Gastrocnemius medialis (tissue), 4 donors: Measurements from ENCODE around the gene C11orf21.
"Not testable (repeated sequence)": the region's sequence is repeated elsewhere in the genome, so short reads cannot be mapped to it uniquely, and the experiment has no call there.

Source experiments
- POLR2A ChIP-seq, 2 donors: fragments of 450-650 bp; IDR thresholded peaks; one replicate each; pipeline ENCODE4 v1.6.1; 2017; ENCODE audit warnings: antibody characterized with exemption in 2 of 2, mild to moderate bottlenecking in 2 of 2, moderate library complexity in 2 of 2
- TF ChIP-seq, protein P1 (sequence below), 5 experiments: fragments of 450-650 bp in 3 of 5; fragments of 200-600 bp in 2 of 5; sonication (generic) in 2 of 5; IDR thresholded peaks in 4 of 5; conservative IDR thresholded peaks in 1 of 5; 1 replicate in 4 of 5; 2 replicates in 1 of 5; pipeline ENCODE4 v1.5.1; 2016 to 2019; ENCODE audit warnings: antibody characterized with exemption in 5 of 5, mild to moderate bottlenecking in 3 of 5, moderate library complexity in 3 of 5

DNA sequence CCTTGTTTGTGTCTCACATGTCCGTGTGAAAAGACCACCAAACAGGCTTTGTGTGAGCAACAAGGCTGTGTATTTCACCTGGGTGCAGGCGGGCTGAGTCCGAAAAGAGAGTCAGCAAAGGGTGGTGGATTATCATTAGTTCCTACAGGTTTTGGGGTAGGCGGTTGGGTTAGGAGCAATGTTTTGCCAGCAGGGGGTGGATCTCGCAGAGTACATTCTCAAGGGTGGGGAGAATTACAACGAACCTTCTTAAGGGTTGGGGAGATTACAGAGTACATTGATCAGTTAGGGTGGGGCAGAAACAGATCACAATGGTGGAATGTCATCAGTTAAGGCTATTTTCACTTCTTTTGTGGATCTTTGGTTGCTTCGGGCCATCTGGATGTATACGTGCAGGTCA, 37.0 kb upstream of the C11orf21 start:
- TF ChIP-seq, protein P1, sequence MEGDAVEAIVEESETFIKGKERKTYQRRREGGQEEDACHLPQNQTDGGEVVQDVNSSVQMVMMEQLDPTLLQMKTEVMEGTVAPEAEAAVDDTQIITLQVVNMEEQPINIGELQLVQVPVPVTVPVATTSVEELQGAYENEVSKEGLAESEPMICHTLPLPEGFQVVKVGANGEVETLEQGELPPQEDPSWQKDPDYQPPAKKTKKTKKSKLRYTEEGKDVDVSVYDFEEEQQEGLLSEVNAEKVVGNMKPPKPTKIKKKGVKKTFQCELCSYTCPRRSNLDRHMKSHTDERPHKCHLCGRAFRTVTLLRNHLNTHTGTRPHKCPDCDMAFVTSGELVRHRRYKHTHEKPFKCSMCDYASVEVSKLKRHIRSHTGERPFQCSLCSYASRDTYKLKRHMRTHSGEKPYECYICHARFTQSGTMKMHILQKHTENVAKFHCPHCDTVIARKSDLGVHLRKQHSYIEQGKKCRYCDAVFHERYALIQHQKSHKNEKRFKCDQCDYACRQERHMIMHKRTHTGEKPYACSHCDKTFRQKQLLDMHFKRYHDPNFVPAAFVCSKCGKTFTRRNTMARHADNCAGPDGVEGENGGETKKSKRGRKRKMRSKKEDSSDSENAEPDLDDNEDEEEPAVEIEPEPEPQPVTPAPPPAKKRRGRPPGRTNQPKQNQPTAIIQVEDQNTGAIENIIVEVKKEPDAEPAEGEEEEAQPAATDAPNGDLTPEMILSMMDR (IDR thresholded peaks at IDR 0.05 in 4 of 5, conservative IDR thresholded peaks at IDR 0.05 in 1 of 5), result not testable (repeated sequence)
- not testable (repeated sequence) for TF ChIP-seq POLR2A (IDR thresholded peaks at IDR 0.05)
